Activated CD8-positive, alpha-beta memory T cell treated with anti-CD3 and anti-CD28 coated beads for 1 hour (primary cell): Measurements from ENCODE around the gene KLF9.
"Not testable (repeated sequence)": the region's sequence is repeated elsewhere in the genome, so short reads cannot be mapped to it uniquely, and the experiment has no call there.

Experiments used
- DNase-seq, 2 donors: peaks; one replicate each; pipeline ENCODE4 v3.0.0-alpha.2; 2020; ENCODE audit warnings: low read depth in 1 of 2; ENCODE audit errors: extremely low read depth in 1 of 2

KLF9 gene

GRCh38 chr9:70405808-70406433 lies 8.5 kb downstream of the KLF9 start:
- DNase-seq: no peak

- DNase-seq: no peak
Measured at GRCh38 chr9:70404261-70404660, 10.2 kb downstream of the KLF9 start.

GRCh38 chr9:70403618-70404025 lies 10.8 kb downstream of the KLF9 start:
- DNase-seq: no peak

GRCh38 chr9:70403166-70403565 lies 11.3 kb downstream of the KLF9 start:
- DNase-seq: no peak

GRCh38 chr9:70402213-70402612 lies 12.2 kb downstream of the KLF9 start:
- DNase-seq: no peak

- DNase-seq: not testable (repeated sequence)
Measured at GRCh38 chr9:70401241-70401640, 13.2 kb downstream of the KLF9 start.

- DNase-seq: no peak
Measured at GRCh38 chr9:70400107-70400892, 14.2 kb downstream of the KLF9 start.

- DNase-seq: no peak
Measured at GRCh38 chr9:70399141-70399540, 15.3 kb downstream of the KLF9 start.

- DNase-seq: no peak
Measured at GRCh38 chr9:70398145-70398556, 16.3 kb downstream of the KLF9 start.

GRCh38 chr9:70395652-70396051 lies 18.8 kb downstream of the KLF9 start:
- DNase-seq: no peak

- DNase-seq: no peak
Measured at GRCh38 chr9:70392850-70393249, 21.6 kb downstream of the KLF9 start.

- no peak for DNase-seq
Measured at GRCh38 chr9:70392189-70392588, 22.3 kb downstream of the KLF9 start.

- DNase-seq: no peak
Measured at GRCh38 chr9:70390933-70391341, 23.5 kb downstream of the KLF9 start.

- no peak for DNase-seq
Measured at GRCh38 chr9:70389621-70390266, 24.7 kb downstream of the KLF9 start.

- DNase-seq: no peak
Measured at GRCh38 chr9:70389188-70389587, 25.3 kb downstream of the KLF9 start.

GRCh38 chr9:70387663-70388062 lies 26.8 kb downstream of the KLF9 start:
- DNase-seq: no peak

GRCh38 chr9:70385426-70385825 lies 29.0 kb downstream of the KLF9 start:
- DNase-seq: no peak

- DNase-seq: no peak
Measured at GRCh38 chr9:70382709-70383605, 31.5 kb downstream of the KLF9 start.

GRCh38 chr9:70382046-70382708 lies 32.3 kb downstream of the KLF9 start:
- DNase-seq: no peak

- DNase-seq: no peak
Measured at GRCh38 chr9:70374962-70375618, 39.4 kb downstream of the KLF9 start.
